ENCODE data around the gene KCNN1.

The KCNN1 gene

GRCh38 chr19:18046059-18046718, 79.3 kb downstream of the KCNN1 start (continued):
- no peak for TF ChIP-seq ZC3H10 (CRISPR knock-in tag; IDR thresholded peaks at IDR 0.05)
- no peak for TF ChIP-seq PPARA (CRISPR knock-in tag; IDR thresholded peaks at IDR 0.05; ENCODE audit: borderline replicate concordance)
- TF ChIP-seq ZNF70 (CRISPR knock-in tag; IDR thresholded peaks at IDR 0.05) = no peak

GRCh38 chr19:18049385-18049784, 82.5 kb downstream of the KCNN1 start:
- ATAC-seq = no peak
- TF ChIP-seq OSR1 (CRISPR knock-in tag; IDR thresholded peaks at IDR 0.05) (no peak), POU6F1 (CRISPR knock-in tag; IDR thresholded peaks at IDR 0.05; ENCODE audit: borderline replicate concordance, low read depth) (no peak), RARB (CRISPR knock-in tag; IDR thresholded peaks at IDR 0.05) (no peak), ZFP30 (CRISPR knock-in tag; IDR thresholded peaks at IDR 0.05) (no peak), TCF4 (CRISPR knock-in tag; IDR thresholded peaks at IDR 0.05; ENCODE audit: borderline replicate concordance) (no peak), PPARA (CRISPR knock-in tag; IDR thresholded peaks at IDR 0.05; ENCODE audit: borderline replicate concordance) (no peak), ESRRG (CRISPR knock-in tag; IDR thresholded peaks at IDR 0.05) (no peak), SNAI2 (CRISPR knock-in tag; IDR thresholded peaks at IDR 0.05) (no peak), ISL1 (CRISPR knock-in tag; IDR thresholded peaks at IDR 0.05) (no peak), BACH2 (CRISPR knock-in tag; IDR thresholded peaks at IDR 0.05; ENCODE audit: borderline replicate concordance) (no peak), CREB5 (CRISPR knock-in tag; IDR thresholded peaks at IDR 0.05; ENCODE audit: low read depth) (no peak)

Data from SK-N-SH treated with all-trans-retinoic acid at 6 μM for 48 hours (cell line).